HG02840 (cell line): ENCODE measurements around the gene FARSB.
A peak's percentile ranks its signal among the peaks of the same experiment; 100 is the strongest.

ENCODE experiments used
- ATAC-seq: cut with Tn5 transposase; IDR thresholded peaks from one replicate; pipeline ENCODE4 v1.9.1; 2021; ENCODE audit warnings: mild to moderate bottlenecking, moderate library complexity, moderate number of reproducible peaks; ENCODE audit not compliant: unreplicated experiment, low FRiP score

FARSB gene

DNA sequence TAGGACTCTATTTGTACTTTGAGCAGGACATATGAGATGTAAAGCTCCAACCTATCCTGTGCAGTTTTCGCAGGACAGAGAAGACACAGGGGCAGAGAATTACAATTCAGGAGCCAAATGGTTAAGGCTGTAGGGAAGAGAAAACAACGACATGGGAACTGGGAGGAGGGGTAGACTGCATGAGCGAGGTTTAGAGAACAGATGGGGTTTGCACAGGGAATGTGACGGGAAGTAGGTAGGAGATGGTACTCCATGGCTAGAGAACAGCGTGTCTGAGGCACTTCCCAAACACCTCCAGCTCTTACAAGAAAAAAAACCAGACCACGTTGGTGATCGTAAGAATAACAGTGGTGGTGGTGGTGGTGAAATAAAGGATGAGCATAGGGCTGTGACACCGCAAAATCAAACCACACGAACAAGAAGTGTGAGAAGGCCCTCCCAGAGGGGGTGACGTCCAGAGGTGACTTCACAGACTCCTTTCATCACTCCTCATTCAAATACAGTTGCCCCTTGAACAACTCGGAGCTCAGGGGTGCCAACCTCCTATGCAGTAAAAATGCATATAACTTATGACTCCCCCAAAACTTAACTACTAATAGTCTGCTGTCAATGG is 92.7 kb downstream of the FARSB start:
- no peak for ATAC-seq

DNA sequence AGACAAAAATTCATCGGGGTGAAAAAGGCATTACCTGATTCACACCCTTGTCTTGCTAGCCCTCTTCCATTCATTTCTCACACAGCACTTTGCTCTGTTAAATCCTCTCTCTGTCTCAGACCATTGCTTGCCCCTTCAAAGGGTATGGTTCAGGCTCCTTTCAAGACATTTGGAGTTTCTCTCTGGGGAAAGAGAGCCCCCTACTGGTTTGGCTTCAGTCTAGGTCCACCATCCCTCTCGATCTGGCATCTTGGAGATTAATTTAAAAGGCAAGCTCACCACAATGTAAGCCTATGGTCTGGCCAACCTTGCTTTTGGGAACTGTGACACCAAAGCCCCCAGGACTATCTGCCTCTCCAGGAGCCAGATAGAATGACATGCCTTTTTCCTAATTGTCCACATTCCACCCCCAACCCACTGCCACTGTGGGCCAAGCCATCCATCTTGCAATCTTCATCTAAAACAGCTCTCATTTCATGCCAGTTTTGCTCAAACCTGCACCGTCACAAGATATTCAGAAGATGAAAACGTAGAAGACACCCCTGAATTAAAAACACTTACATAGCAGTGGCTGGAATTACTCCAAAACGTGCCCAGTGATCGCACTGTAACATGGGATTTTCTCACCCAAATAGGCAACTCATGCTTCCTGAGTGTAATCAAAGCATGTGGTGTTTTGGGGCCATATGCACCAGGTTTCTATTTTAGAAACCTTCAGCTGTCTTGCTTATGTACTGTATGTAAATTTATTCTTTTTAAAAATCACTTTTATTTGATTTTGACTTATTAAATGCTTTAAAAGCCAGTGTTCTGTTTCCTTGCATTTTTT is 93.9 kb downstream of the FARSB start:
- no peak for ATAC-seq

DNA sequence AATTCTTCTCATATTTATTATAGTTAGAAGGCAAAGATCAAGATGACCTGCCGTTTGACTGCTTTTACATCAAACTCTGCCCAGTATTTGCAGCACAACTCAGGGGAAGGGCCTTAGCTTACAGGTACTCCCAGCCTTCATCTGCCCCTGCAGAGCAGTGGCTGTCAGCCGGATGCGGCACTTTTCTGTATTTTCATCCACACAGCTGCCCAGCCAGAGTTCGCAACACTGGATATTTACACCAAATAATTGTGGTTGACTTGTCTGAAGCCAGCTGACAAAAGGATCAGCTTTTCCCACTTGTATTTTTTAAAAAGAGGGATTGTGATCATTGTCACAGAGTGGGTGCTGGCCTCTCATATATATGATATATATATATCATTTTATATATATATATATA is 94.7 kb downstream of the FARSB start:
- no peak for ATAC-seq

DNA sequence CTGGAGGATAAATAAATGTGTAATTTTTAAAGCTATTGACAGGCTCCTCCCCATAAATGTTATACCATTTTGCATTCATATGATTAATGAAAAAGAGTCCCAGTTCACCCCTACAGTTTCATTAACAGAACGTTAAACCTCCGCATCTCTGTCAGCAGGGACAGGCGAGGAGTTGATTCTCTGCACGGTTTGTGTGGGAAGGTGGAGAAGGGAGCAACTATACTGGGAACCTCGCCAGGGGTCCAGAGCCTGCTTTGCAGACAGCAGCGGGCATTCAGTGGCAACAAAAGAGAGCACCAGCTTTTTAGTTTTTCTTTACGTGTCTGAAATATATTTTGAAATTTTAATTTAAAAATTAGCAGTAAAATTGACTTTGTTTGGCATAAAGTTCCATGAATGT is 101.4 kb downstream of the FARSB start:
- no peak for ATAC-seq

DNA sequence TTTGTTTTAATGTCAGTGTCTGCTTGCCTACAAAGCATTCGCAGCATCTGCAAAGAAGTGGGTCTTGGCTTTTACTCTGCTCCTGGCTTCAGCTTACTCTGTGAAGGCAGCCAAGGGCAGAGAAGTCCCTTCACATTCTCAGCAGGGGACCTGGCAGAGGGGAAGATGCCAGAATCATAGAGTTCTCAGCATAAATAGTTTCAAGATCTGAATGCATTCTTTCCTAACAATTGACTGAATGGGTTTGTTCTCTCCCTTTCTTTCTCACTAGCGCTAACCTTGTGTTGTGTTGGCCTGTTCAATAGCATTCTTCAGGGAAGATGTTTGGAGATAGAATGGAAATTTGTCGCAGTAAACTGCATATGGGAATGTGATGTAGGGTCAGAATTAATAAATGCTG is 106.9 kb downstream of the FARSB start:
- no peak for ATAC-seq

DNA sequence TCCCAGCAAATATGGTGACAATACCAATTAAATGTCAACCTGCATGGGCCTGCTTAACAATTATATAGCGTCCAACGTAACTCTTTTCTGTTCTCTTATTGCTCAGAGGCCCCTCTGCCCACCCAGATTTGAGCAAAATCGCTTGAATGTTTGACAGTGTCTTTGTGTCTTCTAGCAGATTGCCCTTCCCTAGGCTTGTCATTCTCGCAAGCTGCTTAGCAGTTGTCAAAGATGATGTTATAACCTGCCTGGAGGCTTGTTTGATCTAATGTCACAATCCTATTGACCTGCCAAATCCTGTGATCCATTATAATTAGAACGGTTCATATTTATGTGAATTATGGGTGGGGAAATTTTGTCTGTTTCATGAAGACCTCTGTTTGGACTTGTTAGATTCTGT is 108.8 kb downstream of the FARSB start:
- no peak for ATAC-seq

DNA sequence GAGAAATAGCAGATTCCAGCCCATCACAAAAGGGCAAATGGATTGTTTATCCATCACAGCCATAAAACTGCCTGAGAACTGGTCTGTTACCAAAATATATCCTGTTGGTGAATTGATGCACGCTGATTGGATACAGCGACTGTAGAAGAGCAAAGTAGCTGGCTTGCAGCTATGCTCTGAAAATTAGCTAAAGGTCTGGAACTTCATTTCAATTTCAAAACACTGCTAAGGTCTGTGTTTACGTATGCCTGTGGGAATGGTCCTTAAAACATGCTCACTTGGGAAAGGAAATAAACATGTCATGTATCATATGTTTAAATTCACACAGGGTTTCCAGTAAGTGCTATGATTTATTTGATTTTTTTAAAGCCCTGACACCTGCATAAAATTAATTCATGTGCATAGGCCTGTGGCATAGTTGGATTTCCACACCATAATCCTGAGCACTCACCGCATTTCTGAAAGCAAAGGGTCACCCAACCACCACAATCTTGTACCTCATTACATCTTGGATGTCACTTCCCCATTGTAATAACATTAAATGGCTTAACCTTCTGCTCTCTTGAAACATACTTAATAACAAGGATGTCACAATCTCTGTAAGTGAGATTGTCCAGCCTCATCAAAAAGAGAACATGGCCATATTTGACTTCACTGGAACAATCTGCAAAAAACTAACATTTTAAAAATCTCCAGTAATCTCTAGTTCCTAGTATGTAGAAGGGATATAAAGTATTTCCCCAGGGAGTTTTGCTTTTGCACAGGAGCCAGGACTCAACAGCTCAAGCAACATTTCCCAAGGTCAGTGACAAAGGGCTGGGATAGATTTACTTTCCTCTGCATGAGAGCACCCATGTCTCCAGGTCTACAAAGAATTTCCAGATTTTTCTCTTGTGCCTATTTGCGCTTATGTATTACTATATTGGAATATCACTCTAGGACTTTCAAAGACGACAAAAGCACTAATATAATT is 109.8 kb downstream of the FARSB start:
- no peak for ATAC-seq

DNA sequence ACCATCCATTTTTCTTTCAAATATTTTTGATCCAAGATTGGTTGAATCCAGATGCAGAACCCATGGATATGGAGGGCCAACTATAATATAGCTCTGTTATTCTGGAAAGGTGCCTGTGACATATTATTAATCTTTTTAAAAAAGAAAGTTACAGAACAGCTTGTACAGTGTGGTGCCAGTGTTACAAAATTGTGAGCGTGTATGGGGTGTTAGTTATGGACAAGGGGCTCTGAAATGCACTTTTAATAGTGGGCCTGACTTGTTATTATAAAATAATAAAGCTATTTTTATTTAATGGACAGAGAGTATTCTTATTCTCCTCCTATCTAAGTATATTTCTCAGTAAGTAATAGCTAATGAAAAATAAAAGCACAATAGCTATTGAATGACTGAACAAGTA is 111.2 kb downstream of the FARSB start:
- no peak for ATAC-seq

DNA sequence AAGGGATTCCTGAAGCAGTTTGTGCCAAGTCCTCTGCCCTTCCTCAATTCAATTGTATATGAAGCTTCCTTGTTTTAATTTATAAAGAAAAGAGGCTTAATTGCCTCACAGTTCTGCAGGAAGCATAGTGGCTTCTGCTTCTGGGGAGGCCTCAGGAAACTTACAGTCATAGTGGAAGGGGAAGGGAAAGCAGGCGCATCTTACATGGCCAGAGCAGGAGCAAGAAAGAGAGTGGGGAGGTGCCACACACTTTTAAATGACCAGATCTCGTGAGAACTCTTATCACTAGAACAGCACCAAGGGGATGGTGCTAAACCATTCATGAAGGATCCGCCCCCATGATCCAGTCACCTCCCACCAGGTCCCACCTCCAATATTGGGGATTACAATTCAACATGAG is 117.4 kb downstream of the FARSB start:
- no peak for ATAC-seq

DNA sequence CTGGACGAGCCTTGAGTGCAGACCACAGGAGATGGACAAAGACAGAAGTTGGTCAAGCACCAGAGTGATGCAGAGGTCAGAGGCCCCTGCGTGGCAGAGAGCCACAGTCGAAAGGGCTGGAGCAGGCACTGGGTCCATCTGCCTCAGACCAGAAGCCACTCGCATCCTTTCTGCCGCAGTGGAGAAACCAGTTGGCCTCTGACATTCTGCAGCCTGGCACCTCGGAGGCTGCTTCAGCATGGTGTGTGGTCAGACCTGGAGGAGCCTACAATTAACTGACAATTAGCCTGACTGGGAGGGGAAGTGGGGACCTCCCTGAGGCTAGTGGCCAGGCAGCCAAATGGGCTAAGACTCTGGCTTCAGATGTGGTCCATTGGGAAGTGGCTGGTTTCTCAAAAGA is 120.4 kb downstream of the FARSB start:
- ATAC-seq: no peak

DNA sequence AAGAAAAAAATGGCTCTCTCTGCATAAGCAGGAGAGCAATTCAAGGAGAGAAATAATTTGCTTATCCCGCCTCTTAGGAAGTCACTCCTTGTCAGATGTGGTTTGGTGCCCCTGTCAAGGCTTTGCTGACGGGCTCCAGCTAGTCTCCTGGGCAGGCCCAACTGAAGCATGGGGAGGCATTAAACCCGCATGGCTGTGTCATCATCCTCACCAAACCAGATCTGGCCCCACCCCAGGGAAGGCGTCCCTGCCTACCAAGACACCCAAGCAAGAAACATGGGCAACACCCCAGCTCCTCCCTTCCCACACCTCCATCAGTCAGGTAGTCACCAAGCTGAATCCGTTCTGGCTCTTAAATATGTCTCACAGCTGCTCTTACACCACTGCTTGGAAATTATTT is 123.6 kb downstream of the FARSB start:
- no peak for ATAC-seq

DNA sequence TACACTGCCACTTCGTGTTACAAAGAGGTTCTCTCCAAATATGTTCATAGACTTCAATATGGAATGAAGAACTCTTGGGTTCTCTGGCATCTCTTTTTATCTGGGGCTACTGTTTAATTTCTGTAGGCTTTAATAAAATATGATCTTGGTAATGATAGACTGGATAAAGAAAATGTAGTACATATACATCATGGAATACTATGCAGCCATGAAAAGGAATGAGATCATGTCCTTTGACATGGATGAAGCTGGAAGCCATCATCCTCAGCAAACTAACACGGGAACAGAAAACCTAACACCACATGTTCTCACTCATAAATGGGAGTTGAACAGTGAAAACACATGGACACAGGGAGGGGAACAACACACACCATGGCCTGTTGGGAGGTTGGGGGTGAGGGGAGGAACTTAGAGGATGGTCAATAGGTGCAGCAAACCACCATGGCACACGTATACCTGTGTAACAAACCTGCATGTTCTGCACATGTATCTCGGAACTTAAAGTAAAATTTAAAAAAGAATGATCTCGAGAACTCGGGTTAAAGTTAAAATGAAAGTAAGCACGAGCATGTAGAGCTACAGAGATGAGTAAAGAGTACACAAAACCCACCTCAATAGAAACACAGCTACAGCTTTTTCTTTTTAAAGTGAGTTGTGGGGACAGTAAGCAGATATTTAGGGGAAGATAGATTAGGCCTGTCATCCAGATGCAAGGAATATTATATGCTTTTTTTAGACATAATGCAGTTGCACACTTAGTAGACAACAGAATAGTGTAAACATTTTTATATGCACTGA is 129.2 kb downstream of the FARSB start:
- no peak for ATAC-seq

DNA sequence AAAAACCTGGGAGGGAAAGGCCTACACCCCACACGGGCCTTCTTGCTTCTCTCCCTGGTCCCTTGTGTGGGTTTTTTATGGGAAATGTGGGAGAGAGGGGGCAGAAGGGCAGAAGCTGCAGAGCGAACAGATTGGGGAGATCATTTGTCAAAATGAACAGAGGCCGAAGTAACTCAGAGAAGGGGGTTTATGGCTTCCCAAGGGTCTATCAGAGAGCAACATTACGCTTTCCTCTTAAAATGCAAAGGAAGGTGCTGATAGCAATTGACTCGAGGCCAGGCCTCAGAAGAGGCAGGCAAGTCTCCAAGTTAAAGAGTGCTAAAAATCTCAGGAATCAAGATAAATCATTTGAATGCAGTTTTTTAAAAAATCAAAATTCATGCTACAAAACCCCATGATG is 130.1 kb downstream of the FARSB start:
- ATAC-seq: no peak

DNA sequence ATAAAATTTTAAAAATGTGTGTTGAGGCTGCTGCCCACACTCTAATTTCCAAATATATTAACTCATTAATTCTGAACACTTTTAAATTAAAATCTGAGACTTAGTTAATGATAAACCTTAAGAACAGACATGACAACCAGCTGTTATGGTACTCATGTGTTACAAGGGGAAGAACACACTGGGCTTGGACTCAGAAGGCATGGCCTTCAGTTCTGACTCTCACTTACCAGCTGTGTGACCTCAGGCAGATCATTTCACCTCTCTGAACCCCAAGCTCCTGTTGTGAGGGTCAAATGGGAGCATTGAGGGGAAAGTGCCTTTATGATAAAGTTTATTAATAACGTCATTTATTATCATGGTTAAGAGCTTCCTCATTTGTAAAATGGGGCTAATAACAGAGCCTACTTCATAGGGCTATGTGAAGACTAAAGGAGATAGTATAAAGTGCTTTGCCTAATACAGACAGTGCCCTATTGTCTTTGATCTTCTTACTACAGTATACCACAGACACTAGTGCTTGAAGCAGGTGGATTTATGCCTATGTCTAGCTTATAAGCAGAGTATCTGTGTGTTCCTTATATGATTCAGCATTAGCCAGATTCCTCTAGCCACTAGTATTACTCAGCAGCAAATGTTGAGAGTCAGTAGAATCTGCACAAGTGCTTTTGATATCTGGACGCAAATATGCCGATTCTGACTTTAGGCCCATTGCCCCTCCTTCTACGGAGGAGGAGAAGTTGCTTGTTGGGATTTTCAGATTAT is 131.9 kb downstream of the FARSB start:
- no peak for ATAC-seq

DNA sequence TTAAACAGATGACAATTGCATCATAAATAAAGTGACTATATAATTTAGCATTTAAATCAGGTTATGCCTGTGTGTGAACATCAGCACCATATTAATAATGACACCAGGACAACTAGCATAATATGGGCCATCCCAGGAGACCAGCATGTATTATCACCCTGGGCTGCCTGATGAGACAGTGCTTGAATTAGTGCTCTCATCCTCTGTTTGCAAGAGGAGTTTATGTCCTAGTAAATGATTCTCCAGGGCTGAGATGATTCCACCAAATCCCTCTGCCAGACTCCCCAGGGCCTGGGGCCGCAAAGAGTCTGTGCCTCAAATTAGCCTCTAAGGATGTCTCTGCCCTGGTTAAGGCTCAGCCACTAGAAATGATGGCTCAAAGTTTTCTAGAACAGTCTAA is 133.8 kb downstream of the FARSB start:
- ATAC-seq: no peak

DNA sequence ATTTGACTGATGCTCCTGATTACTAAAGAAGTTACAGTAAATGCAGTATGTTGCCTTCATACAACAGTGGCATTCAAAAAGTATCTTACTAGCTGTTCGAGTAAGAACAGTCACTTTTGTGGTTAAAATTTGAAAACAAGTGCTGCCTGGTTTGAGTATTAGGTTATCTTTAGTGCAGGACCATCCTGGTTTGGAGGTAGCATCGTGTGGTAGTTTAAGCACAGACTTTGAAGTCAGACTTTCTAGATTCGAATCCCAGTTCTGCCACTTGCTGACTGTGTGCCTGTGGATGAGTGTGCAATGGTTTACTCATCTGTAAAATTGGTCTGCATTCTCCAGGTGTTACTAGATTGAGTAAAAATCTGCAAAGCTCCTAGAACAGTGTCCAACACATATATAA is 134.8 kb downstream of the FARSB start:
- peak; percentile 54 for ATAC-seq
